SK-N-DZ (cell line): ENCODE results near the gene SLX4. TPM values are rescaled to one million over a fixed set of nuclear protein-coding genes. Genes with fewer than 3 reads are reported as not detected.
"Not testable (repeated sequence)": the region's sequence is repeated elsewhere in the genome, so short reads cannot be mapped to it uniquely, and the experiment has no call there.

Source experiments
- DNase-seq: peaks from one replicate; pipeline ENCODE4 v3.0.0-alpha.2; 2015; ENCODE audit warnings: low spot score
- polyA plus RNA-seq, 2 experiments: library from polyadenylated mRNA; depleted of rRNA; stranded (reverse); fragments of >200 nt; gene quantifications; 2 replicates each; pipeline ENCODE4 v1.2.3, GENCODE V29; 2014

Gene SLX4, protein sequence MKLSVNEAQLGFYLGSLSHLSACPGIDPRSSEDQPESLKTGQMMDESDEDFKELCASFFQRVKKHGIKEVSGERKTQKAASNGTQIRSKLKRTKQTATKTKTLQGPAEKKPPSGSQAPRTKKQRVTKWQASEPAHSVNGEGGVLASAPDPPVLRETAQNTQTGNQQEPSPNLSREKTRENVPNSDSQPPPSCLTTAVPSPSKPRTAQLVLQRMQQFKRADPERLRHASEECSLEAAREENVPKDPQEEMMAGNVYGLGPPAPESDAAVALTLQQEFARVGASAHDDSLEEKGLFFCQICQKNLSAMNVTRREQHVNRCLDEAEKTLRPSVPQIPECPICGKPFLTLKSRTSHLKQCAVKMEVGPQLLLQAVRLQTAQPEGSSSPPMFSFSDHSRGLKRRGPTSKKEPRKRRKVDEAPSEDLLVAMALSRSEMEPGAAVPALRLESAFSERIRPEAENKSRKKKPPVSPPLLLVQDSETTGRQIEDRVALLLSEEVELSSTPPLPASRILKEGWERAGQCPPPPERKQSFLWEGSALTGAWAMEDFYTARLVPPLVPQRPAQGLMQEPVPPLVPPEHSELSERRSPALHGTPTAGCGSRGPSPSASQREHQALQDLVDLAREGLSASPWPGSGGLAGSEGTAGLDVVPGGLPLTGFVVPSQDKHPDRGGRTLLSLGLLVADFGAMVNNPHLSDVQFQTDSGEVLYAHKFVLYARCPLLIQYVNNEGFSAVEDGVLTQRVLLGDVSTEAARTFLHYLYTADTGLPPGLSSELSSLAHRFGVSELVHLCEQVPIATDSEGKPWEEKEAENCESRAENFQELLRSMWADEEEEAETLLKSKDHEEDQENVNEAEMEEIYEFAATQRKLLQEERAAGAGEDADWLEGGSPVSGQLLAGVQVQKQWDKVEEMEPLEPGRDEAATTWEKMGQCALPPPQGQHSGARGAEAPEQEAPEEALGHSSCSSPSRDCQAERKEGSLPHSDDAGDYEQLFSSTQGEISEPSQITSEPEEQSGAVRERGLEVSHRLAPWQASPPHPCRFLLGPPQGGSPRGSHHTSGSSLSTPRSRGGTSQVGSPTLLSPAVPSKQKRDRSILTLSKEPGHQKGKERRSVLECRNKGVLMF (N-terminal part only)
- polyA plus RNA-seq (2014; cell fraction: cytosol; rRNA removed) = 4.0 and 4.2 TPM in 2 replicates
- polyA plus RNA-seq (2014; cell fraction: nucleus; rRNA removed) = 9.0 and 13.8 TPM in 2 replicates

DNA sequence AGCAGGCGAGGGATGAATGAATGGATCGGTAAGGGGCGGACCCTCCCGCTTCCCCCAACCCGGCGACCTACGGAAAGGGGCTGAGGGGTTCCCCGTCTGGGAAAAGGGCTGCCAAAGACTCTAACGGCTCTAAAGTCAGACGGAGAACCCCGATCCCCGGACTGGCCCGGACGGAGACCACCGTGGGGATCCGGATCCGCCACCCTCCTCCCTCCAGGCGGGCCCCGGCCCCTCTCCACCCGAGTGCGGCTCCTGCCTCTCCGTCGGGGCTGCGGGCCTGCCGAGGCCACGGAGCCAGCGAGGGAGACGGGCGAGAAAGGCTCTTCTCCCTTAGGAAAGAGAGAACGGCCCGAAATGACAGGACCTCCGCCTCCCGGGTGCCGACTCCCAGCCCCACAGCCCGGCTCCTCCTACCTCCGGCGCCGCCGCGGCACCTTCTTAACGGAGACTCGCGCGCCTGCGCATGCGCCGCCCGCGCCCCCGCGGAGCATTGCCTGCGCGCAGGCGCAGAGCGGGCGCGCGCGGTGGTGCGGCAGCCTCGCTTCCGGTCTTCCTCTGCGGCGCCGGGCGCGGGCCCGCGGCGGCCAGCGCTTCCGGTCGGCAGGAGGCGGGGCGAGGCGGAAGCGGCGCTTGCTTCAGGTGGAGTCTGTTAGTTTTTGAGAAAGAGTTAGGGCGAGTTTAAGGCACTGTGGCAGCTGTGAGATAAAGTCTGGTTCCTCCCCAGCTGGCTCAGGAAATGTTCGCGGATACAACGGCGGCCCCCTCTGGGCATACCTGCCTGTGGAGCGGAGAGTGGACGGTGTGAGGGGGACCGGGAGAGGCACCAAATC, at the start of gene SLX4:
Gene SLX4 (minus strand): TSS at position 461 of the 830 bp plus-strand sequence. CDS start 2,642 bp downstream, outside the sequence.
- DNase-seq = peak; percentile 90

DNA sequence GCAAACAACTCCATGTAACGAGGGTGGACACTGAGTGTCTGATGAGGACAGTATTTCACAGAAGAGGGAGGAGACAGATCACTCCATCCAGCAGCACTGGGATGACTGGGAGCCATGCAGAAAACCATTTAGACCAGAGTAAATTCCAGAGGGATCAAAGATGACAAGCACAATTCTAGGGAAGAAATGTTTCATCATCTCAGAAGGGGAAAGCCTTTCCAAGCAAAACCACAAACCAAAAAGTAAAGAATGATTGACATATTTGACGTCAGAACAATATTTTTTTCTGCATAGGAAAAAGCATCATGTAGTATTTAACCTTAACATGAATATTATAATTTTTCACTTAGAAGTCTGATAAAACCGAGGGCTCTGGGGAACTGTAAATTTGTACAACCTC, 47.8 kb upstream of the SLX4 start:
- DNase-seq = no peak

DNA sequence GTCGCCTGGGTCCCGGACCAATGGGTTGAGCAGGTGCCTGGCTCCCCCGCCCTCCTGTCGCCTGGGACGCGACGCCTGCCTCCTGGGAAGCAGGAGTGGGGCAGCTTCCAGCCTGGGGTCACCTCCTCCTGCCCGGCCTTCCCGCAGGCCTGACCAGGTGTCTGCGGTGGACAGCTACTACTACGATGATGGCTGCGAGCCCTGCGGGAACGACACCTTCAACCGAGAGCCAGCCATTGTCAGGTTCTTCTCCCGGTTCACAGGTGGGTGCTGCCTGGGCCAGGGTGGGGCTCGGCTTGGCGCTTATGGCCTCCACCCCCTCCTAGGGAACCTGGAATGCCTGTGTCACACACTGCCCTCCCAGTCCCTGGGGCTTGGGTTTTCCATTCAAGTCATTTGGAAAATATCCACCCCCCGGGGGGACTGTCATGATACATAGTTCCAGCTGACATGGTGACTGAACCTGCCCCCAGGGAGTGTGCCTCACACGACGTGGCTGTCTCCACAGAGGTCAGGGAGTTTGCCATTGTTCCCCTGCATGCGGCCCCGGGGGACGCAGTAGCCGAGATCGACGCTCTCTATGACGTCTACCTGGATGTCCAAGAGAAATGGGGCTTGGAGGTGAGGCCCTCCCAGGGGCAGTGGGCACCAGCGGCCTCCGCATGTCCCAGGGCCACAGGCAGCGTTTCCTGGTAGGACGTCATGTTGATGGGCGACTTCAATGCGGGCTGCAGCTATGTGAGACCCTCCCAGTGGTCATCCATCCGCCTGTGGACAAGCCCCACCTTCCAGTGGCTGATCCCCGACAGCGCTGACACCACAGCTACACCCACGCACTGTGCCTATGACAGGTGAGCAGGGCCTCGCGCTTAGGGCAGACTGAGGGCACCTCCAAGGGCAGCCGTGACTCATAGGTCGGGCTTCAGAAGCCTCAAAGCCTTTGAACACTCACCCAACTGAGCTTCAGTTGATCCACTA, 45.4 kb upstream of the SLX4 start:
- DNase-seq = no peak

DNA sequence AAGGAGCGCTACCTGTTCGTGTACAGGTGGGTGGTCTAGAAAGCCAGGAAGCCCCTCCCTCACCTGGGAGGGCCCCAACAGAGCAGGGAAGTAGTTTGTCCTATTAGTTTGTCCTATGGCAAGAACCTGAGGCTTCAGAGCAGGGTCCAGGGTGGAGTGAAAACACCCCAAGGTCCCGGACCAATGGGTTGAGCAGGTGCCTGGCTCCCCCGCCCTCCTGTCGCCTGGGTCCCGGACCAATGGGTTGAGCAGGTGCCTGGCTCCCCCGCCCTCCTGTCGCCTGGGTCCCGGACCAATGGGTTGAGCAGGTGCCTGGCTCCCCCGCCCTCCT, 44.7 kb upstream of the SLX4 start:
- not testable (repeated sequence) for DNase-seq

DNA sequence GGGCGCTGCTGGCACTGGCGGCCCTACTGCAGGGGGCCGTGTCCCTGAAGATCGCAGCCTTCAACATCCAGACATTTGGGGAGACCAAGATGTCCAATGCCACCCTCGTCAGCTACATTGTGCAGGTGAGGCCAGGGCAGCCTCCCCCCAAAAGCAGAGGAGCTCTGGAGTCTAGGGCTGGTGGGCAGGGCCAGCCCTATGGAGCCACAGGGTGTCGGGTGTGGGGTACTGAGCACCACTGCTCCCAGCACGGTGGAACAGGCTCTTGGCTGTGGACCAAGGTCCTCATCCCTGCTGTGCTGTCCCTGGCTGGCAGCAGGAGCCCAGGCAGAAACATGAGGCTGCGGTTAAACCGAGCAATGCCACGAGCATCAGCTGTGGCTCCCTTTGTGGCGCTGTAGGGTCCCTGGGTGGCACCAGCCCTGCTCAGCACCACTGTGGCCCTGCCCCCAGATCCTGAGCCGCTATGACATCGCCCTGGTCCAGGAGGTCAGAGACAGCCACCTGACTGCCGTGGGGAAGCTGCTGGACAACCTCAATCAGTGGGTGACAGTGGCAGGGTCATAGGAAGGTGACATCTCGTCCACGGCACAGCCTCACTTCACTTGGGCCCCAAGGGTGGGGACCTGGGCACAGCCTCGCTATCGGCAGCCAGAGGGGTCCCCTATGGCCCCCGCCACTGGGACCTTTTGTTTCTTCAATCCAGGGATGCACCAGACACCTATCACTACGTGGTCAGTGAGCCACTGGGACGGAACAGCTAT, 44.2 kb upstream of the SLX4 start:
- DNase-seq = no peak

DNA sequence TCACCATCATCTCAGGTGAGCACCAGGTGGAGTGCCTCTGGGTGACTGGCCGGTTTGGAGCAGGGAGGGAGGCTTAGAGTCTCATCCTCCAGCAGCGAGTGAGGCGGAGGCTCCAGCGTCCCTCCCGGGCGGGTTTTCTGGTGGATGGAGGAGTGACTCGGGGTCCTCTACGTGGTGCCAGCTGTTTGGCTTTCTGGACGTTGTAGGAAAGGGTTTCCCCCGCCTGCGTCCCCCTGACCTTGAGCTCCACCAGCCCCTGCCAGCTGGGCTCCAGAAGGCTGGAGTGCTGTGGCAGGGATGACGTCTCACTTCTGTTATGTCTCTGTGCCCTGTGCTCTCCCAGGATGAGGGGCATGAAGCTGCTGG, 43.6 kb upstream of the SLX4 start:
- no peak for DNase-seq

DNA sequence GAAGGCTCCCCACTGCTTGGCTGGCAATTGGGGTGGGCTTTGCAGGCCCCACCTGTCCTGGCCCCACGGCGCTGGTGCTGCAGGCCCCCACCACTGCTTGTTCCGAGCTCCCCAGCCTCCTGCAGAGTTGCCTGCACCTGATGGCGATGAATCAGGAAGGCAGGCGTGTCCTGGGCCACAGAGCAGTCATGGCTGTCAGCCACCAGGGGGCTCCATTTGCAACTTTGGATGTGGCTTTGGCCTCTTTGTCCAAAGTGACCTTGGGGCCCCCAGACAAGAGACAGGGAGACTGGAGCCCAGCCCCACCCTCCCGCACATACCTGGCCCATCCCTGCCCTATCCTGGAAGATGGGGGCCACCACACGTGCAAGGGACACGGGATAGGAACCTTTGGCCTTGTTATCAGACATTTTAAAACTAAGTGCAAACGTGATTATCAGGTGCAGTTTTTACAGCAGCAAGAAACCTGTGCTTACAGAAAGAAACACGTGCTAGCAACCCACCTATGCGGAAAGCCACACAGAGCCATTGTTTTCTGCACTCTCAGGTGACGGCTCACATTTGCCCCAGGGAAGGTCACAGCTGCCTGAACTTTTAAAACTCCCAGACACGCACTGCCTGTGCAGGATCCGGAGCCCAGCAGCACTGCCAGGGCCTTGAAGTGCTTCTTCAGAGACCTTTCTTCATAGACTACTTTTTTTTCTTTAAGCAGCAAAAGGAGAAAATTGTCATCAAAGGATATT, 43.0 kb upstream of the SLX4 start, which contains the start of gene DNASE1:
Gene DNASE1 (plus strand): TSS at position 443 of the 743 bp plus-strand sequence. CDS start 683 bp downstream, outside the sequence.
- DNase-seq = peak; percentile 63

DNA sequence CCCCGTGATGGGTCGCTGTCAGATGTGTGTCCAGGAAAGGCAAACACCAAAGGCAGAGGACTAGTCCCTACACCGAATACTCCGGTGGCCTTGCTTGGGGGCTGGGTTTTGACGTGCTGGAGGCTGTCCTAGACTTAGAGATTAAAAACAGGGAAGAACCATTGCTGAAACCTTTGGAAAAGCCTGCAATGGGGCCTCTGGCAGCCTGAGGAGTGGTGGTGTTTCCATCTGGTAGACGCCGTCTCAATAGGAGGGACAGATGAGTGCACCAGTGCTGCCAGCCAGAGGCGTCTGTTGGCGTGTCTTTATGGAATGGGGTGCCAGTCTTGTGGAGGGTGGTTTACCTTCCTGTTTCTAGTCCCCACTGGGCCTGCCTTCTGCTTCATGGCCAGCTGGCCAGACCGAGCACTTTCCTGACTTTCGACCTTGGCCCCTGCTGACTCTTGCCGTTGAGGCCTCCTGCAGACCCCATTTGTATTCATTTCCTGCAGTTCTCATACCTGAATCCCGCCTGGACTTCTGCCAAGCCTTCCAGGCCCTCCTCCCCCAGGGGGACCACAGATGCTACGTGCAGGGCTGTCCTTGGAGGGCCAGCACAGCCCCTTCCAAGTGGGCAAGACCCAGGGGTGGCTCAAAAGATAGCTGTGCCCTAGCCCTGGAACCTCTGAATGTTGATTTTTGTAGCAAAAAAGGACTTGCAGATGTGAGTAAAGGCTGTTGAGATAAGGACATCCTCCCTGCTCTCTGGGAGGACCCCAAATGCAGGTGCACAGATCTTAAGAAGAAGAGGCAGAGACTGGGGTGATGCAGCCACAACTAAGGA, 41.2 kb upstream of the SLX4 start:
- DNase-seq = no peak

DNA sequence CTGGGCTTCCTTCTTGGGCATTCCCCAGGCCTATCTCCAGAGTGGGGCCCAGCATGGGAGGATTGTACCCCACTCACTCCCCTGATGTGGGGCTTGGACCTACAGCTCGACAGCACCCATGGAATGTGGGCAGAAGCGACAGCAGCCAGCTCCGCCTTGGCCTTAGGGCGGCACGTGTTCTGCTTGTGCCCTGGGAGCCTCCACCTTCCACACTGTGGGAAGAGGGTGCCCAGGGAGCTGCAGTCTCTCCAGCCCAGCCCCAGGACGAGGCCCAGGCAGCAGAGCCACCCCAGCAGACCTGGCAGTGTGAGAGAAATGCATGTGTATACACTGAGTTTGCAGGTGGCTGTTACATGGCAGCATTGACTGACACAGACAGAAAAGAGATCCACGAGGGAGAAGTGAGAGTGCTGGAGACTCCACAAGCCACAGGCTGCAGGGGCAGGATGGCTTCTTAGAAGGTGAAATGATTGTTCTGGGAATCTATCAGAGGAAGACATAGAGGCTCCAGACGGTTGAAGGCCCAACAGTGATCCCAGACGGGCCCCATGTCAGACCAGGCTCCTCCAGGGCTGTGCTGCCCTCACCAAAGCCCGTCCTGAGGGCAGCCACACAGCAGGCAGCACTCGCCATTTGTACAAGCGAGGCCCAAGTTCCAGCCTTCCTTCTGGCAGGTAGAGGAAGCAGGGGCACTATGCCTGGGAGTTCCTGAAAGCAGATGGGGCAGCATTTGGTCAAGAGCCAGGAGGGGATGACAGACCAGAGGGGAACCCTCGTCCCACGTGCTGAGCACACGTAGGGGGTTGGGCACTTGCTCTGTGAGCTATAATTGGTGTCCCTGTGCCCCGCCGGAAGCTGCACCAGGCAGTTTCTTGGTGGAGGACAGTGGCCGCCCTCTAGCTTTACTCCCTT, 40.3 kb upstream of the SLX4 start:
- DNase-seq = no peak

DNA sequence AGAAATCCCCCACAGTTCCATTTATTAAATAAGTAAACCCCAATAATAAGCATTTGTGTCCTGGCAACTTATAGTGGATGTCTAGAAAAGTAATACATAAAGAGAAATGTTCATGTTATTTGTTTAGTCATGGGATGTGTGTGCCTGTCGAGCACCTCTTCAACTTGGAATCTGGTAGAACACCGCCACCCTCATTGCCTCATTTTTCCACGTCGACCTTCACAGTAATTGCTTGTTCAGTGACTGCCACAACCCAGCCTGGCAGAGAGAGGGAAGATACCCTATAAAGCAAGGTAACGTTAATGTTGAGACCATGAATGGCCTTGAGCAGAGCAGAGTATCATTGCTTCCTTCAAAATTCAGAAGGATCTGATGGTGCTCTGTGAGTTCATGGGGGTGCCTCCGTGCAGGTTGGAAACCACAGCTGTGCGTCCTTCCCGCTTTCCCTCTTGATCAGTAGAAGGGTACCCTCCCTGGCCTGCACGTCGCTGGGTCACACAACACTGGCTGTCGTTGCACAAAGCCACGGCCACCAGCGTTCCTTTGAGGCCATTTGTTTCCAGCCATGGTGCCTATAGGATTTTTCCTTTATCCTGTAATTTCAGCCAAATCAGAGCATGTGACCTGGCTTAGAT, 39.3 kb upstream of the SLX4 start:
- DNase-seq = no peak

DNA sequence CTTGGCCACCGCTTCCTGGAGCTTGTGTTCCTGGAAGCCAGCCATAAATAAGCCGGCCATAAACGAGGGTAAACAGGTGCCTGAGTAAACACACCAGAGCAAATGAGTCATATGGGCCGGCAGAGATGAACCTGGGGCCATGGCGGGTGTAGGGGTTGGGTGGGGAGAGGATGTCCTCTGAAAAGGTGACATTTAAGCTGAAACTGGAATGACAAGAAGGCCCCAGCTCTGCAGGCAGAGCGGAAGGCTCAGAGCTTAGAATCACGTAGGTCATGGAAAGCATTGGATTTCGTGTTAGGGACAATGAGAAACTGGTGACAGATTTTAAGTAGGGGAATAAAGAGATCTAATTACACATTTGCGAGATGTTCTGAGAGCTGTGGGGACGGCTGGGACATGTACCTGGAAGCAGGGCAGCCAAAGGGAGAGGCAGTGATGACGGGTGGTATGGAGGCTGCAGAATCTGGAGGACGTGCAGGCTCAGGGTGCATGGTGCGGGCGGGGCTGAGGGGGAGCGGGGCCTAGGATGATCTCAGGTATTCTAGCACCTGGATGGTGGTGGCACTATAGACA, 35.0 kb upstream of the SLX4 start:
- DNase-seq = no peak

DNA sequence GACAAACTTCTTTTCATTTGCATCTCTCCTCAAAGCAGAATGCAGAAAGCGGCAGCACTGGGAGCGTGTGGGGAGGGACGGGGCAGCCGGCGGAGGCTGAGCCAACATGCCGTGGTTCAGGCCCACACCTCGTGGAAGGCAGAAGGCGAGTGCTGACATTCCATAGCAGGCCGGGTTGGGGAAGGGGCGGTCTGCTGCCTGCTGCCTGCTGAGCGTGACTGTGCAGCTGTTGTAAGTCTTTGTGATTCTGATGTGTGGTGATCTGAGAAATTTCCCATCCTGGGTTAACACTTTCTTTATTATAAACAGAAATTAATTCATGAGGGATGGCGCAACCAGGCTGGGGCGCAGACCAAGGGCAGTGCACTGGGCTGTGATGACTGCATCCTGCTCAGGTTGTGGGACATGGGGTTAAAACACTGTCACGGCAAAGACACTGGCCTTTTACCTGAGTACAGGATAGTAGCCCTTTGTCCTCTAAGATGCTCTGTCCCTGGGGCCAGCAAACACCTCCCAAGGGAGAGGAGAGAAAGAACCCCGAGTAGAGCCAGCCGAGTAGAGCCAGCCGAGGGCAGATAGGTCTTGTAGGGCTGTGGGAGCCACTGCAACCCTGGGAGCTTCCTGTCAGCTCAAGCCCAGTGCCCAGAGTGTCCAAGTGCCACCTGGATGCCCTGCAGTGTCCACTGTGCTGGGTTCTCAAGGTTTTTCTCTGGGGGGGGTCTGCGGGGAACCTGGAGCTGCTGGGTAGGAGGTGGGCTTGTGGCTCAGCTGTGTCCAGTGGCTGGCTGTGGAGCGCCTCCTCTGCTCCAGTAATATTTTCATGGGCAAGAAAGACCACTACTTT, 34.3 kb upstream of the SLX4 start:
- DNase-seq = no peak

DNA sequence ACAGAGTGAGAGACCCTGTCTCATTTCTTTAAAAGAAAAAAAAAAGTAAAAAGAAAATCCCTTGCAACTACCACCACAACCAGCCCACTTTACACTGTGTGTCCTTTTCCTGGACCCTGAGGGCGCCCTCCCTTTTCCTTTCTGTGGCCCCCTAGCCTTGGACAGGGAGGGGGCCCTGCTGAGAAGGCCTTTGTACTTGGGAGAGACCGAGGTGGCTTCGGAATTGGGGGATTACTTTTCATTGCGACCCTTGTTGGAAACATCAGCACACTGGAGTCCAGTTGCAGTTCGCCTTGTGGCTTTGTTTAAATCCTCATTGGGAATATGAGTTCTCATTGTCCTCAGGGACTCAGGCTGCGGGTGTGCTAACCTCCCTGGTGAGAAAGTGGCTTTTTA, 33.7 kb upstream of the SLX4 start:
- DNase-seq = no peak

DNA sequence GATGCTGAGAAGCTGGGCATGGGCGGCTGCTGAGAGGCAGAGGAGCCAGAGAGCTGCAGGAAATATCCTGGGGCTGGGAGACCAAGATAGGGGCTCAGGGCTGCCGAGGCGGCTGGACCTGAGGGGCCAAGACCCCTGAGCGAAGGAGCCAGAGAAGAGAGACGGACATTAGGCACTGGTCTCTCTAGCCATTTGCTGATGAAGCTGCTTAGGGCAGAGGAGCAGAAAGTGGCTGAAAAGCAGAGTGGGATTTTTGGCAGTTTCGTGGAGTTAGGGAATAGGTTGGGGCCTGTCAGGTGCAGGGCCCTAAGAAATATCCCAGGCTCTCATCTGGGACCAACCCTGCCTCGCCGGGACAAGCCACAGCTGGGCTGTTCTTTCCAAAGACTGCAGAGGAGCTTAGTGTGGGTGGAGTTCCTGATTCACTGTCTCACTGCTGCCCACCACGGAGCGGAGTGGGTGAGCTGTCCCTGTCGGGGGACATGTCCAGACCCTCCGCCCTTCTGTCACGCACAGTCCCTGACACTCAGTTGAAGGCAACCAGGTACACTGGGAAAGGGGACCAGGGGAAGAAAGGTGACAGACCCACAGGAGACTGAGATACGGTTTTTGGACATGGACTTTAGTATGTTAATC, 31.8 kb upstream of the SLX4 start:
- no peak for DNase-seq
